ENCODE data around the gene TMED5.
A peak's percentile ranks its signal among the peaks of the same experiment; 100 is the strongest.
"Not testable (repeated sequence)": the region's sequence is repeated elsewhere in the genome, so short reads cannot be mapped to it uniquely, and the experiment has no call there.

The TMED5 gene

DNA sequence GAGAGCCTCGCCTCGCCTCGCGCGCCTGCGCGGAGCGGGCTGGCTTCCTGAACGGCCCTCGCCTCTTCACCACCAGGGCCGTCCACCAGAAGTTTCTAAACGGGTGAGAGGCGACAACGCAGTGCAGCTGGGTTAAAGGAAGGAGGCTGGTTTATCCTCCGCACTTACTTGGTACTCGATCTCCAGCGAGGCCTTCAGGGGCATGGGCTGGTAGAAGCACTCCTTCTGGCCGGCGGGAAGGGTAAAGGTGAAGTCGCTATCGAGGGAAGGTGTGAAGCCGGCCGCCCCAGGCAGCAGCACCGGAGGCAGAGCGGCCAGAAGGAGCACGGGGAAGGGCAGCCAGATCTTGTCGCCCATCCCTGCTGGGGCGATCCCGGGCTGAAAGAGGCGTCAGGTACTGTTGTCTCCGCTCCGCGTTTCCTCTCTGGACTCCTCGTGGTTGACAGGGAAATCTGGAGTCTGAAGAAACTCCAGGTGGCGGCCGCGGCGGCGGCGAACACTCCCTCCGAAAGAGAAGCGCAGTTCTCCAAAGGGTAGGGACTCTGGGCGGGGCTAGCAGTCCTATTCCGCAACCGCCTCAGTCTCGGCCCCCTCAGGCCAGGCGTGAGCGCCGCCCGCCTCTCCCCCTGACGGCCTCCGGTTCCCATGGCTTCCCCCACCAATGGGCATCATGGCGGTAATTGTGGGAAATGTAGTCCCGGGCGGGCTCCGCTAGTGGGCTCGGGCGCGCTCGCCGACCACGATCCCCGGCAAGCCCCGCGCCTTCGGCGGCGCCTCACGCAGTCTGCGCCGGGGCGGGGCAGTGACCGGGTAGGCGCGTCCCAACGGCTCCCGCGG lies at the start of gene TMED5:
TSS of gene TMED5 (minus strand) at position 528 of the 837 bp plus-strand sequence. CDS start at position 357, 171 bp downstream.
- peak; percentile 95 to 96 for DNase-seq

DNA sequence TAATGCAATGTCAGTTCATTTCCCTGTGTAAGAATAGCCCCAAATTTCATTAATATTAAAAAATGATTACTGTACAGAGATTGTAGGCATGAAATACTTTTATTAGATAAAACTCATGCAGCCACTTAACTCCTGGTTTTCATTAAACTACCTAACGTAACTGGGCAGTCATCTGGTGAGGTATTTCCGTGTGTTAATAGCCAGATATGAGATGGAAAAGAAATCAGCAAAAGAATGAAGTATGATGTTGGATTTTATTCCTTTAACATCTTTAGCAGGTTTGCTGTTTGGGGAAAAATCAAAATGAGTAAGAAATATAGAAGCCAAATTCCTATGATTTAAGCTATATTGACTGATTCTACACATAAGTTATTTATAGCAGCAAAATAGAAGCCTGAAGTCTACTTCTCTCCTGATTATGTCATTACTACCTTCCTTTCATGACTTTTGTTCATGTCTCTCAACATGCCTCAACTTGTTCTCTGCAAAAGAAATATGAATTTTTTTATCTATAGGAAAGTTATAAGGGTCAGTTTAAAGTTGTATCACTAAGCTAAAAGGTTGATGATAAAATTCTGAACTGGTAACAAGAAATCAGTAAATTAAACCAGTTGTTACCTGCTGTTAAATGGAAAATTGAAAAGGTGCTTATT lies 42.9 kb upstream of the TMED5 start:
- no peak for DNase-seq

DNA sequence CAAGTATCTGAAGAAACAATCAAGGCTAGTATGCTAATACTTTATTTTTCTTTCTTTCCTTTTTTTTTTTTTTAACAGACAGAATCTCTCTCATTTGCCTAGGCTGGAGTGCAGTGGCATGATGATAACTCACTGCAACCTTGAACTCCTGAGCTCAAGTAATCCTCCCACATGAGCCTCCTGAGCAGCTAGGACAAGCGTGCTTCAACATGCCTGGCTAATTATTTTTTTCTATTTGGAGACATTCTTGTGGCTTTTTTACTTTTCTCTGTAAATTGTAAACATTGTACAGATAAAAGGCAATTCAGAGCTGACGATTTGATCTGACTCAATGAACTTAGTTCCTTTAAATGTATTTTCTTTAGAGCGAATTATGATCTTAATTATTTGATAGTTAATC lies 41.7 kb upstream of the TMED5 start:
- no peak for DNase-seq

DNA sequence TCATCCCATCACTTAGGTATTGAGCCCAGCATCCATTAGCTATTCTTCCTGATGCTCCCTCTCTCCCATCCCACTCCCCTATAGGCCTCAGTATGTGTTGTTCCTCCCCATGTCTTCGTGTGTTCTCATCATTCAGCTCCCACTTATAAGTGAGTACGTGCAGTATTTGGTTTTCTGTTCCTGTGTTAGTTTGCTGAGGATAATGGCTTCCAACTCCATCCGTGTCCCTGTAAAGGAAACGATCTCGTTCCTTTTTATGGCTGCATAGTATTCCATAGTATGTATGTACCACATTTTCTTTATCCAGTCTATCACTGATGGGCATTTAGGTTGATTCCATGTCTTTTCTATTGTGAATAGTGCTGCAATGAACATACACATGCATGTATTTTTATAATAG lies 40.5 kb upstream of the TMED5 start:
- DNase-seq = not testable (repeated sequence)

DNA sequence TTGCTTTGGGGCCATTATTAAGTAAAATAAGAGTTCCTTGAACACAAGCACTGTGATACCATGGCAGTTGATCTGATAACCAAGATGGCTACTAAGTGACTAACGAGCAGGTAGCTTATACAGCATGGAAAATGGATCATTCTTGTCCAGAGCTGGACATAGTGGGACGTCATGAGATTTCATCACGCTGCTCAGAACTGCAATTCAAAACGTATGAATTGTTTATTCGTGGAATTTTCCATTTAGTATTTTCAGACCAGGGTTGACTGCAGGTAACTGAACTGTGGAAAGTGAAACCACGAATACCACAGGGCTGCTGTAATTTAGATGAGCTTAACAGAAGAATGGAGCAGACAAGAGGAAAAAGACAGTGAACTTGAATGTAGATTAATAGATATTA lies 39.2 kb upstream of the TMED5 start:
- no peak for DNase-seq

DNA sequence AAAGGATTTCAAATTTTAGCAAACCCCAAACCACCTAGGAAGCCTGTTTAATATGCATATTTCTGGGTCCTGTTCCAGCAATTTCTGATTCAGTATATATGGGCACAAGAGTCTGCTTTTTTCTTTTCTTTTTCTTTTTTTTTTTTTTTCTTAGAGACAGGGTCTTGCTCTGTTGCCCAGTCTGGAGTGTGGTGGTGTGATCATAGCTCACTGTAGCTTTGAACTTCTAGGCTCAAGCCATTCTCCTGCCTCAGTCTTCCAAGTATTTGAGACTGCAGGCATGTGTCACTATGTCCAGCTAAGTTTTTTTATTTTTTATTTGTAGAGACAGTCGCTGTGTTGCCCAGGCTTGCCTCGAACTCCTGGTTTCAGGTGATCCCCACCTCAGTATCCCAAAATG lies 35.1 kb upstream of the TMED5 start:
- no peak for DNase-seq

DNA sequence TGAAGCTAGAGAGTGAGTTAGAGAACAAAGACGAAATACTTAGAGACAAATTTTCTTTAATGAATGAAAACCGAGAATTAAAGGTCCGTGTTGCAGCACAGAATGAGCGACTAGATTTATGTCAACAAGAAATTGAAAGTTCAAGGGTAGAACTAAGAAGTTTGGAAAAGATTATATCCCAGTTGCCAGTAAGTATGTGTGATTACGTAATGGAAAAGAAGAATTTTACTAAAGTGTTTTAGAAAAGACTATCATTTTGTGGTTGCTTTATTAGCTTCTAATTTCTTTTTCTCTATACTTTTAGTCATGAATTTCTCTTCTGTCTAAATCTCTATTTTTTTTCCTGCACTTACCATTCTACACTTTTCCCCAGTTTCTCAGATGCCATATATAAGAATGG lies 27.0 kb upstream of the TMED5 start:
- DNase-seq = no peak

DNA sequence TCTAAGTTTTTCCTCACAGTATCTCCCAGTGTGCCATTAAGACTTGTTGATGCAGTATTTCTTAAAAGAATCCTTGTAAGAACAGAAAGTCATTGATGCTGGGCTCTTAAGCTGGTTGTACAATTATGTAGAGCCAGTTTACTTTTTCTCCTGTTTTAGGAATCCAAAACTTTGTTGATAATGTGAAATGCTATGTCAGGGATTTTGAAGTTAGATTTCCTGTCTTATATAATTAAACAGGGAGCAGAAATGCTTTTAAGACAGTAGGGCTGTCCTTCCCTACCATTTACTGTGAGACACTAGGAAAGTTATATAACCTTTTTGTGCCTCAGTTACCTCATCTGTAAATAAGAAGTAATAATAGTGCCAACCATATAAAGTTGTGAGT lies 26.3 kb upstream of the TMED5 start:
- DNase-seq = no peak

DNA sequence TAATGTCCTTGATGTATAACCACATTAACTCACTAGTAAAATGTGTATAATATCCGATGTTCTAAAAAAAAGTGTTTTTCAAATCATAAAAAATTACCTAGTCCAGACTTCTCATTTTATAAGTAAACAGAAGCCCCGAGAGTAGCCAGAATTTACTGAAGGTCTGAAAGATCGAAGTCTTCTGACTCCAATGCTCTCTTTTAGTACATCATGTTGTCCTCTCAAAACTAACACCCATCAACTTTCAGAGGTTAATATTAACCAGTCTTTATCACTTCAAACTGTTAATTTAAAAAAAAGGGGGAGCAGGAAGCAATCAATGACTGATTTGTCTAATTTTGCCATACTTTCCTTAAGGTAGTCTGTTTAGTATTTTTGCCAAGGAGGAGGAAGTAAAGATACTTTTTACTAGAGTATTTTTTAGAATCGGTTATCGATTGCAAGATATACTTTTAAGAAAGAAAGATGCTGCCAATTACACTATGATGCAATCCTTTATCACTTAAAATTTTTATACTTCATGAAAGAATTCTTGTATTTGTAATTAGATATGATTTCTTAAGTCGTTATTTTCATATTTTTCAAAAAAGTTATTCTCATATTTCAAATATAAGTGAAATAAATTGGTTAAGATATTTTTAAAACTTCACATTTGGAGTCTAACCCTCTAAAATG lies 25.8 kb upstream of the TMED5 start:
- DNase-seq = no peak

DNA sequence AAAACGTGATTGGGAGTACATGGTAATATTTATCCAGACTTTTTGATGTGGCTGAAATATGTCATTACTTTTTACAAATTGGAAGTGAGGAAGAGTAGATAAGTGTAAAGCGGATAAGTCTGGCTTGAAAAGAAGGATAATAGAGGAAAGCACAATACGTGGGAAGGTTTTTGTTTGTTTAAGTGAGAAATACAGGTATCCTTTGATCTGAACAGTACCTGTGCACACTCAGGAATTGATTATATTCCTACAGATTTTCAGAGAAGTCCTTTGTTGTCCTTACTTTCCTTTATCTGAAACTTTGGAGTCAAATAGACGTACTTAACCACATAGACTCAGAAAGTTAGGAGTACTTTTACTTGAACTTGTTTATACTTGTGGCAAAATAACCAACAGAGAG lies 20.5 kb upstream of the TMED5 start:
- DNase-seq = no peak

DNA sequence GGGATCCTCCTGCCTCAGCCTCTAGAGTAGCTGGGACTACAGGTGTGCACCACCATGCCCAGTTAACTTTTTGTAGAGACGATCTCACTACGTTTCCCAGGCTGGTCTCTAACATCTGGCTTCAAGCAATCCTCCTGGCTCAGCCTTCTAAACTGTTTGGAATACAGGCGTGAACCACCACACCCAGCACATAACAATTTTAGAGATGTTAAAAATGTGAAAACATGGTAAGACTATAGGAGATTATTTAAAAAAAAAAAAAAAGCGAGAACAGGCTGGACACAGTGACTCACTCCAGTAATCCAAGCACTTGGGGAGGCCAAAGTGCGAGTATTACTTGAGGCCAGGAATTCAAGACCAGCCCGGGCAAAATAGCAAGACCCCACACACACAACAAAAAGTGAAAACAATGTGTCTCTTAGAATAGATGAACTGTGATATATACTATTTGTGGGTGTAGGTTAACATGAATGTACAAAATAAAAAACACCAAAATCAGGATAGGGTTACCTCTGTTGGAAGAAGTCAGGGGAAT lies 19.9 kb upstream of the TMED5 start:
- no peak for DNase-seq

DNA sequence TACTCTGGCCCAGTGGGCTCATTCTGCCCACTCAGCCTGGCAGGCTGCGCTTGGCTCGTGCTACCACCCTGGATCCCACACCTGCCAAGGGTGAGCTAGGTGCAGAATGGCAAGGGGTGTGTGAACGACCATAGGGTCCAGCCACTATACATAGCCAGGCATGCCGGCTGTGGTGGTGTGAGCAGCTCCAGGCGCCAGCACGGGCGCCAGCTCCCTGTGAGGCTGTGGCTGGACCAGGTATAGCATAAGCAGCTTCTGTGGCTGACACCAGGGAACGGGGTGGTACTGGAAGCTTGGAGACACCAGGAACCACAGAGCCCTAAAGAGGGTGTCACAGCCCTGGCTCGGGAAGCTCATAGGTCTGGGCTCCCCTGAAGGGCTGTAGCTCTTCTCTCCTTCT lies 18.9 kb upstream of the TMED5 start:
- no peak for DNase-seq

DNA sequence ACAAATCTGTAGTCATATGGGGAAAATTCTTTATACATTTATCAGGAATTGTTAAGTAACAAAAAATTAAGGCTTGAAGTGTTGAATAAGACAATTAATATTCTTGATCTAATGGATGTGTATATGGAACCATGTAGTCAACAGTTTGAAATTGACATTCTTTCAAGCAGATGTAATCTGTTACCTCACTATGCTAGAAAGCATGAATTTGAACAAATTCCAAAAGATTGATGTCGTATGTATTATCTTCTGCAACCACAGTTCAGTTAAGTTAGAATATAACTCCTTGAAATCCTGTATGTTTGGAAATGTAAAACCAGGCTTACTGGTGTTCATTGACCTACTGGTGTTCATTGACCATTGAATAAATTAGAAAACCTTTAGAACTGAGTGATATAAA lies 16.4 kb upstream of the TMED5 start:
- DNase-seq = no peak

DNA sequence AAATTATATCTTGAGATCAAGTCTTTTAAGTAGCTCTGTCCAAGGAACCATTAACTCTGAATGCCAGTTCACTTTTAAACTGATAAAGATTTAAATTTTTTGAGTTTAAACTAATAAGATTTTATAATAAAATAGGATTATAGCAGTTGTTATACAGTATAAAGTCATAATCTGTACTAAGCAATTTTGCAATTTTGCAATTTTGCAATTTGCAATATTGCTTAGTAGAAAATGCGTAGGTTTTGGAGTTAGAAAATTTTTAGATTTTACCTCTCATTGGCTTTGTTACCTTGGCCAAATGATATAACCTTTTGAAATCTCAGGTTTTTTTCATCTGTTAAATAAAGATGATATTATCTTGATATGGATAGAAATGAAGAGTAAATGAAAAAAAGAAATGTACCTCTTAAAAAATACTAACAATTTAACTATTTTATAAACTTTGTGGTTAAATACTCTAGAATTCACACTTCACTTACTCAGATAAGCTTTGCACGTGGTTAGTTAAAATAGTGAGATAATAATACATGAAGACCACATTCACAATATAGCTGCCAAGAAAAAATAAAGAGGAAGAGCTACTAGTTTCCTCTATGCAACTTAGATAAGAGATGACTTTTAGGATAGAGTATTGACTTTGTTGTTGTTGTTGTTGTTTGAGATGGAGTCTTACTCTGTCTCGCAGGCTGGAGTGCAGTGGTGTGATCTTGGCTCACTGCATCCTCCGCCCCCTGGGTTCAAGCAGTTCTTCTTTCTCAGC lies 14.2 kb upstream of the TMED5 start:
- DNase-seq = no peak

DNA sequence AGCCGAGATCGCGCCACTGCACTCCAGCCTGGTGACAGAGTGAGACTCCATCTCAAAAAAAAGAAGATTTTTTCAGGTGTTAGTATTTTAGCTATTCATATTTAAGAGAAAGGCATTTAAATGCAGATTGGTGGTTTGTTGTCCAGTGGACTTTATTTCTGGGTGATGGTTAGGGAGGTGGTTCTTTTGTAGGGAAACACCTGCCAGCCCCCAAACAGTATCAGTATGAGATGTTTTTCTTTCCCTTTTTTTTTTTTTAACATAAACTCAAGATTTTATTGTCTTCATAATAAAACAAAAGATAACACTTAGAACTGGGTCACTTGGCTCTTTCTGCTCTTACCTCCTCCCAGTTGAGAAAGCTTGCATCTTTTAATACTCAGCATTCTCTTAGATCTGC lies 10.2 kb upstream of the TMED5 start:
- no peak for DNase-seq

DNA sequence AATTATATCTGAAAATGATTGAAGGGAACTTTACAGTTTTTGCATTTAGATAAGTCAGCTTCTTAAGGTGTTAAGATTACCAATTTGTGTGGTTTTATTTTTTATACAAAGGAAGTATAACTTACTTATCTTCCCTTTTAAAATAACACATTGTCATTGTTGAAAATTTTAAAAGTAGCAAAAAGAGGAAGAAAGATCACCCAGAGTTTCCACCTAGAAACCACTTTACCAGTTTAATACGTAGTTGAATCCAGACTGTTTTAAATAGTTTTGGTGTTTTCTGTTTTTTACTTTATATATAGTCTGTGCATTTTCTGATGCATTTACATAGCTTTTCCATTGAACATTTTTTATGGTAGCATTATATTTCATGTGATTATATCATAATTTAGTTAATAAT lies 6.5 kb upstream of the TMED5 start:
- DNase-seq = no peak

DNA sequence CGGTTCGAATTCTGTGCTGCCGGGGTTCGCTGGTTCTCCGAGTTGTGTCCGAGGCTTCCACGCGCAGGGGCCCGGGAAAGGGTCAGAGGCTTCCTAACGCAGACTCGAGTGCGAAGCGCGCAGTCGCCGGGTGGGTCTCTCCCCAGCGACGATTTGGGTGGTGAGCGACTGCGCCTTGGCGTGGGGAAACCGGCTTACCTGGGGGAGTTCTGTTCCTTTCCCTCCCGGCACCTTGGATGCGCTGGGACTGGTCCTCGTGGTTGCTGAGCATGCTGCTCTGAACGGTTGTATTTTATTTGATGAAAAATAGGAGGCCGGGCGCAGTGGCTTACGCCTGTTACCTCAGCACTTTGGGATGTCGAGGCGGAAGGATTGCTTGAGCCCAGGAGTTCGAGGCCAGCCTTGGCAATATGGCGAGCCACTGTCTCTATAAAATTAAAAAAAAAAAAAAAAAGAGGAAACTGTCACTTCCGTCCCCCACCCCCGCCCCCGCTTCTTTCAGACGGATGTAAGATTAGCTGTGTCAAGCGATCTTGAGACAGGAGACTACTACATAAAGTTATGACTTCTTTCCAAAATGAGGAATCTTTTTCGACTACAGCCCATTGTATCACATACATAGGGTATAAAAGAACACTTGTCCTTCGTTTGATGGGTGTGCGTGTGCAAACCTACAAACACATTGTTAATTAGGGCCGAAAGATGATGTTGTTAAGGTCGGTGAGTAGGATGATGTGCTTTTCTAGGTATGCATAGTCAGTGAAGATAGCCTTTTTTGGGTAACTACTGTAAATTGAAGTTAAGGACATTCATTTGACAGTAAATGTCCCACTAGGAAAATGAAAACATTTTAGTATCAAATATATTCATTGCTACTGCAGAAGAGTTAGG lies 755 bp upstream of the TMED5 start, which contains the start of gene CCDC18:
TSS of gene CCDC18 (plus strand) at position 2 of the 891 bp plus-strand sequence. CDS start 2,638 bp downstream, outside the sequence.
- DNase-seq = no peak

DNA sequence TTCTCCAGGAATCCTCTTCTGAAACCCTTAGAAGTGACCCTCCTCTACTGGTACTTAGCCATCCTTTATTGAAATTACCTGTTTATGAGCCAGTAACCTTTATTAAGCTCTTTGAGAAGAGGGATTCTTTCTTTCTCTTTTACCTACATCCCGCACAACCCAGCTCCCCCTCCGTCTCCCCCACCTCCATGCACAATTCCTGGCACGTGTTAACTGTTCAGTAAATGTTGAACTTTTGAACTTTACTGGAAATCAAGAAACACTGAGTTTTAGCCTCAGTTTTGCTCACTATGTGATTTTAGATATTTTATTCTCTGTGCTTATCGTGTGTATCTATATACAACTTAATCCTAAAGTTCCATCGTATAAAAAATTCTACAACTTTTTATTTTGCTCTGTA lies 1.8 kb downstream of the TMED5 start:
- DNase-seq = no peak

DNA sequence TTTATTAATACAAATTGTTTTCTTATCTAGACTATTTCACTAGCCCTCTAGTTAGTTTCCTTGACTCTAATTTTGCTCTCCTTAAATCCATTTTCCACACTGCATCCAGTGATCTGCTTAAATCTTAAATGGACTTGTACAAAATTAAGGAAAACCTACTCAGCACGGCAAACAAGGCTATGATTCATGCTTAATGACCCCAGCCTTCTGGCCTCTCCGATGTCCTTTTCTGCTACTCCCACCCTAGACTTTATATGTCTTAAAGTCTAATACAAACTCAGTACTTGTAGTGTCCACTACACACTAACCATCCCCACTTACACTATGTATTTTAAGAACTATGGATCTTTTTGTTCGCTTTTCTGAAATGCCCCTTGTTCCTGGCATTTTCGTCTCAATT lies 2.2 kb downstream of the TMED5 start:
- DNase-seq = no peak

DNA sequence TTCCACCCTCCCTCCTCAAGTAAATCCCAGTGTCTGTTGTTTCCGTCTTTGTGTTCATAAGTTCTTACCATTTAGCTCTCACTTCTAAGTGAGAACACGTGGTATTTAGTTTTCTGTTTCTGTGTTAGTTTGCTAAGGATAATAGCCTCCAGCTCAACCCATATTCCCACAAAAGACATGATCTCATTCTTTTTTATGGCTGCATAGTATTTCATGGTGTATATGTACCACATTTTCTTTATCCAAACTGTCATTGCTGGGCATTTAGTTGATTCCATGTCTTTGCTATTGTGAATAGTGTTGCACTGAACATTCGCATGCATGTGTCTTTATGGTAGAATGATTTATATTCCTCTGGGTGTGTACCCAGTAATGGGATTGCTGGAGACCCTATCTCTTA lies 5.6 kb downstream of the TMED5 start:
- not testable (repeated sequence) for DNase-seq

DNA sequence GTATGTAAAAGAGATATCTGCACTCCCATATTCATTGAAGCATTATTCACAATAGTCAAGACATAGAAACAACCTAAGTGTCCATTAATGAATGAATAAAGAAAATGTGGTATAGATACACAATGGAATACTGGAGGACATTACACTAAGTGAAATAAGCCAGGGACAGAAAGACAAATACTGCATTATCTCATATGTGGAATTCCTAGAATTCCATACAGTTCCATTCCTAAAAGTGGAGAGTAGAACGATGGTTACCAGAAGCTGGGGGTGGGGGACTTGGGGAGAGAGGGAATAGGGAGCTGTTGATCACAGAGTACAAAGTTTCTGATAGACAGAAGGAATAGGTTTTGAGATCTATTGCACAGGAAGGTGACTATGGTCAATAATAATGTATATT lies 7.4 kb downstream of the TMED5 start:
- DNase-seq = no peak

DNA sequence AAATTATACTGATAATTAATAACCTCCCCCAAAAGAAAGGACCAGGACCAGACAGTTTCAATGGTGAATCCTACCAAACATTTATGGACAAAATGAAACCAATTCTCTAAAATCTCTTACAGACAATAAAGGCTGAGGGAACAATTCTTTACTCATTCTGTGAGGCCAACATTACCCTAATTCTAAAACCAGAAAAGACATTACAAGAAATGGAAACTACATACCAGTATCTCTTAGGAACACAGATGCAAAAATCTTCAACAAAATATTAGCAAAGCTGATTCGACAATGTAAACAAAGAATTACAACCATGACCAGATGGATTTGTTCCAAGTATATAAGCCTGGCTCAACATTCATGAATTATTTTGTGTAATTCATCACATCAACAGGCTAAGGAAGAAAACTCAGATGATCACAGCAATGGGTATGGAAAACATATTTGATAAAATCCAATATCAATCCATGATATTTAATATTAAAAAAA lies 8.6 kb downstream of the TMED5 start:
- DNase-seq = no peak
